GM10266 (cell line): ENCODE results near the gene NEO1.

Experiments
- DNase-seq: peaks from one replicate; pipeline ENCODE4 v3.0.0; 2012; ENCODE audit errors: extremely low spot score
- CTCF ChIP-seq: IDR thresholded peaks from 2 replicates; pipeline ENCODE4 v1.5.1; 2012; ENCODE audit warnings: mild to moderate bottlenecking, low read depth; ENCODE audit not compliant: control insufficient read depth, insufficient read depth; ENCODE audit errors: missing control alignments

Gene NEO1

GRCh38 chr15:73087098-73087497, 34.8 kb downstream of the NEO1 start:
- DNase-seq: no peak
- TF ChIP-seq CTCF: no peak

GRCh38 chr15:73105064-73105463, 52.8 kb downstream of the NEO1 start:
- no peak for TF ChIP-seq CTCF
- DNase-seq: no peak

- TF ChIP-seq CTCF: no peak
- no peak for DNase-seq
Observed at GRCh38 chr15:73108676-73109075, 56.4 kb downstream of the NEO1 start.

- DNase-seq: no peak
- TF ChIP-seq CTCF: no peak
Observed at GRCh38 chr15:73109765-73110164, 57.5 kb downstream of the NEO1 start.

GRCh38 chr15:73110201-73110600, 57.9 kb downstream of the NEO1 start:
- no peak for DNase-seq

GRCh38 chr15:73114064-73114463, 61.8 kb downstream of the NEO1 start:
- DNase-seq: no peak
- TF ChIP-seq CTCF: no peak

More at GRCh38 chr15:73110201-73110600, 57.9 kb downstream of the NEO1 start:
- no peak for TF ChIP-seq CTCF

- no peak for DNase-seq
- TF ChIP-seq CTCF: no peak
Observed at GRCh38 chr15:73116164-73116563, 63.9 kb downstream of the NEO1 start.
